ENCODE results near the gene PLAC1. TPM values are rescaled to one million over a fixed set of nuclear protein-coding genes. Genes with fewer than 3 reads are reported as not detected.

The PLAC1 gene
- not detected for polyA plus RNA-seq

GRCh38 chrX:134658002-134658759 is at the start of gene PLAC1:
Gene PLAC1 (minus strand): TSS chrX:134658471. CDS start chrX:134566682, 91,789 bp downstream.
- Mint-ChIP-seq H3K4me3 (no peak within 1 kb of the TSS), H3K9me3 (no peaks in the 10 kb centered on the region), H3K27me3 (peaks cover 14% of the 10 kb centered on the region), H3K27ac (no peak within 1 kb of the TSS), H3K4me1 (peaks cover 0 to 3% (median 3%) of the 10 kb centered on the region in 3 donors), H3K36me3 (peaks cover 1% of the 10 kb centered on the region)

- Mint-ChIP-seq H3K27ac (no peak overlapping the region), H3K4me3 (no peak overlapping the region), H3K4me1 (no peaks in the 10 kb centered on the region), H3K9me3 (no peaks in the 10 kb centered on the region), H3K36me3 (no peaks in the 10 kb centered on the region), H3K27me3 (peaks cover 2% of the 10 kb centered on the region)
Observed at GRCh38 chrX:134706138-134706537, 47.9 kb upstream of the PLAC1 start.

GRCh38 chrX:134695999-134696398 is 37.7 kb upstream of the PLAC1 start:
- Mint-ChIP-seq H3K27me3 (peaks cover 7% of the 10 kb centered on the region), H3K4me3 (no peak overlapping the region), H3K9me3 (peaks cover 0 to 1% (median 0%) of the 10 kb centered on the region in 3 donors), H3K4me1 (peaks cover 0 to 1% (median 0%) of the 10 kb centered on the region in 3 donors), H3K27ac (no peak overlapping the region), H3K36me3 (peaks cover 4% of the 10 kb centered on the region)

- peaks cover 0 to 1% (median 0%) of the 10 kb centered on the region in 3 donors for H3K4me1 Mint-ChIP-seq
- H3K4me3 Mint-ChIP-seq: no peak overlapping the region
- H3K27me3 Mint-ChIP-seq: peaks cover 5% of the 10 kb centered on the region
- peaks cover under 1% of the 10 kb centered on the region for H3K36me3 Mint-ChIP-seq
- no peak overlapping the region for H3K27ac Mint-ChIP-seq
- no peaks in the 10 kb centered on the region for H3K9me3 Mint-ChIP-seq
Observed at GRCh38 chrX:134694333-134695322, 36.4 kb upstream of the PLAC1 start.

GRCh38 chrX:134693644-134694043 is 35.4 kb upstream of the PLAC1 start:
- H3K27me3 Mint-ChIP-seq: peaks cover 8% of the 10 kb centered on the region

GRCh38 chrX:134692990-134693389 is 34.7 kb upstream of the PLAC1 start:
- Mint-ChIP-seq H3K4me3 (no peak overlapping the region), H3K27me3 (peaks cover 8% of the 10 kb centered on the region), H3K4me1 (peaks cover 0 to 1% (median 0%) of the 10 kb centered on the region in 3 donors), H3K27ac (no peak overlapping the region), H3K9me3 (no peaks in the 10 kb centered on the region), H3K36me3 (no peaks in the 10 kb centered on the region)

More at GRCh38 chrX:134693644-134694043, 35.4 kb upstream of the PLAC1 start:
- H3K4me1 Mint-ChIP-seq: peaks cover 0 to 1% (median 0%) of the 10 kb centered on the region in 3 donors
- no peaks in the 10 kb centered on the region for H3K36me3 Mint-ChIP-seq
- H3K4me3 Mint-ChIP-seq: no peak overlapping the region
- no peaks in the 10 kb centered on the region for H3K9me3 Mint-ChIP-seq
- H3K27ac Mint-ChIP-seq: no peak overlapping the region

GRCh38 chrX:134692233-134692632 is 34.0 kb upstream of the PLAC1 start:
- Mint-ChIP-seq H3K36me3 (no peaks in the 10 kb centered on the region), H3K27me3 (peaks cover 8% of the 10 kb centered on the region), H3K4me1 (peaks cover 0 to 1% (median 0%) of the 10 kb centered on the region in 3 donors), H3K27ac (no peak overlapping the region), H3K4me3 (no peak overlapping the region), H3K9me3 (no peaks in the 10 kb centered on the region)

- peaks cover 0 to 1% (median 0%) of the 10 kb centered on the region in 3 donors for H3K4me1 Mint-ChIP-seq
- no peaks in the 10 kb centered on the region for H3K9me3 Mint-ChIP-seq
- peaks cover 8% of the 10 kb centered on the region for H3K27me3 Mint-ChIP-seq
- no peak overlapping the region for H3K27ac Mint-ChIP-seq
- no peak overlapping the region for H3K4me3 Mint-ChIP-seq
- no peaks in the 10 kb centered on the region for H3K36me3 Mint-ChIP-seq
Observed at GRCh38 chrX:134691453-134691852, 33.2 kb upstream of the PLAC1 start.

- H3K27ac Mint-ChIP-seq: no peak overlapping the region
- no peak overlapping the region for H3K4me3 Mint-ChIP-seq
- no peaks in the 10 kb centered on the region for H3K9me3 Mint-ChIP-seq
- peaks cover 8% of the 10 kb centered on the region for H3K27me3 Mint-ChIP-seq
- peaks cover 0 to 1% (median 0%) of the 10 kb centered on the region in 3 donors for H3K4me1 Mint-ChIP-seq
- H3K36me3 Mint-ChIP-seq: no peaks in the 10 kb centered on the region
Observed at GRCh38 chrX:134688839-134689238, 30.6 kb upstream of the PLAC1 start.

GRCh38 chrX:134688031-134688823 is 30.0 kb upstream of the PLAC1 start:
- no peak overlapping the region for H3K4me3 Mint-ChIP-seq
- H3K4me1 Mint-ChIP-seq: peaks cover 0 to 1% (median 0%) of the 10 kb centered on the region in 3 donors
- no peaks in the 10 kb centered on the region for H3K36me3 Mint-ChIP-seq
- no peaks in the 10 kb centered on the region for H3K9me3 Mint-ChIP-seq
- H3K27me3 Mint-ChIP-seq: peaks cover 8% of the 10 kb centered on the region
- H3K27ac Mint-ChIP-seq: no peak overlapping the region

GRCh38 chrX:134685668-134686067 is 27.4 kb upstream of the PLAC1 start:
- no peak overlapping the region for H3K27ac Mint-ChIP-seq
- no peaks in the 10 kb centered on the region for H3K9me3 Mint-ChIP-seq
- no peak overlapping the region for H3K4me3 Mint-ChIP-seq
- no peaks in the 10 kb centered on the region for H3K4me1 Mint-ChIP-seq
- H3K36me3 Mint-ChIP-seq: no peaks in the 10 kb centered on the region
- H3K27me3 Mint-ChIP-seq: peaks cover 3% of the 10 kb centered on the region

- Mint-ChIP-seq H3K36me3 (no peaks in the 10 kb centered on the region), H3K4me1 (no peaks in the 10 kb centered on the region), H3K4me3 (no peak overlapping the region), H3K9me3 (no peaks in the 10 kb centered on the region), H3K27ac (peak overlapping the region in 1 of 3 donors; percentile 42), H3K27me3 (peaks cover 3% of the 10 kb centered on the region)
Observed at GRCh38 chrX:134684956-134685355, 26.7 kb upstream of the PLAC1 start.

GRCh38 chrX:134683351-134684005 is 25.2 kb upstream of the PLAC1 start:
- no peak overlapping the region for H3K4me3 Mint-ChIP-seq

GRCh38 chrX:134682081-134682480 is 23.8 kb upstream of the PLAC1 start:
- H3K4me1 Mint-ChIP-seq: no peaks in the 10 kb centered on the region
- no peak overlapping the region for H3K4me3 Mint-ChIP-seq
- H3K36me3 Mint-ChIP-seq: no peaks in the 10 kb centered on the region
- H3K9me3 Mint-ChIP-seq: no peaks in the 10 kb centered on the region
- H3K27ac Mint-ChIP-seq: no peak overlapping the region
- H3K27me3 Mint-ChIP-seq: peaks cover 7% of the 10 kb centered on the region

More at GRCh38 chrX:134683351-134684005, 25.2 kb upstream of the PLAC1 start:
- no peaks in the 10 kb centered on the region for H3K36me3 Mint-ChIP-seq
- no peak overlapping the region for H3K27ac Mint-ChIP-seq
- H3K9me3 Mint-ChIP-seq: no peaks in the 10 kb centered on the region
- H3K27me3 Mint-ChIP-seq: peaks cover 4% of the 10 kb centered on the region
- no peaks in the 10 kb centered on the region for H3K4me1 Mint-ChIP-seq

Measured in IgD-negative memory B cell (primary cell).